NCI-H1105 (cell line): ENCODE results near the gene FRAS1.

Experiments used
- DNase-seq: peaks from one replicate; lab custom pipeline; 2025; lab: John Stamatoyannopoulos, UW

Gene FRAS1

DNA sequence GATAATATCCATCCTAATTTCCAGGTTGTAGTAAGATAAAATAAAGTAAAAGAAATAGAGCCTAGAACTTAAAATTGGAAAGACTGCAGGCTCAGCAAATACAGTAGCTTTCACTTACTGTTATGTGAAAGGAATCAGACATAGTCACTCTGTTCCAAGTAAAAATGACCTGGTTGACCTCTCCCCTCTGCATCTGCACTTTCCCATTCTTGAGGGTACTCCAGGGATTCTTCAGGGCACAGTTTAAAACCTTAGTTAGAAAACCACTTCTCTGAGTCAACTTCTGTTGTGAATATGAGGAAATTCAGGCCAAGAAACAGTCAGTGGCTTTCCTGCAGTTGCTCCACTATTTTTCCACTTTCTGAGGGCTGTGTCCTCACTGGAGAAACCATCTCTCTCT, 42.9 kb downstream of the FRAS1 start:
- DNase-seq = no peak

DNA sequence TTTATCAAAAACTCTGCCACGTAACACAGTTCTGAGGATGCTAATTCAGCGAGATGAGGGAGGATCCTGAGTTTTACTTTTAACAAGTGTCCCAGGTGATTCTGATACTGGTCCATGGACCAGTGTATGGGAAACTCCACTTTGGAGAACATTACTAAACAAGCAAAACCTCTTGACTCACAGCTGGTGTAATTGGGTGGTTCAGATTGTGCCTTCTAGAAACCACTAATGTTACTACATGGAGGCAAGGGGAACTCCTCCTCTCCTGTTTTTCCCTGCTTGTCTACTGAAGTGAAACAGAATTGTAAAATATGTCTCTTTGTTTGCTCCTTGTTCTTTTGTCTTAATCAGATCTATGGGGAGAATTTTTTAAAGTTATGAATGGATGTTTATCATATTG, 62.6 kb downstream of the FRAS1 start:
- DNase-seq = no peak

DNA sequence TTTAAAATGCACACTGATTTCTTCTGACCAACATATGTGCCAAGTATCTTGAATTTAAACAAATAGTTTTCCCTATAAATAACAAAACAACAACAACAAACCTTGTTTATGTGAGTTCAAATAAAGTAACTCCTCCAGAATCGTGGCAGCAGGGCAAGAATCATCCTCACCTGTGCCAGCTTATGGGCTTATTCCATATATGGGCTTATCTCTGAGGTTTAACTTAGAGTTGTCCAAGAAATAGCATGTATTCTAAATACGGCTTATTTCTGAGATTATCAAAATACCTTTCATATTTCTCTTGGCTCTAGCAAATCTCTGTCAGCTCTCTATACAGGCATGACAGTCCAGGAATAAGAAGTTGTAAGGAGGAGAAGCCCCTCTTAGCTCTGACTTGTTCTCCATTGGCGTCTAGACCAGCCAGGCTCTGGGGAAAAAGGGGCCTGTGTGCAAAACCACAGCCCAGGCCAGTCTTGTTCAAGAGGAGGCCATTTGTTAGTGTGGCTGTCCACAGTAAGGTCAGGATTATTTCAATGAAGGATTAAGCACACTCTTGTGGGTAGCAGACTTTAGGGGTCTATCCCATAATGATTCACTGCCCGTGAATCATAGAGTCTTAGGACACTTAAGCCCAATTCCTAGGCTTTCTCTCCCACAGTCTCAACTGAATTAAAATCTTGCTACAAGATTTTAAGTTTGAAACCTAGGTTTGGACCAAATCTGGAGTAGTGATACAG, 63.2 kb downstream of the FRAS1 start:
- DNase-seq = no peak

DNA sequence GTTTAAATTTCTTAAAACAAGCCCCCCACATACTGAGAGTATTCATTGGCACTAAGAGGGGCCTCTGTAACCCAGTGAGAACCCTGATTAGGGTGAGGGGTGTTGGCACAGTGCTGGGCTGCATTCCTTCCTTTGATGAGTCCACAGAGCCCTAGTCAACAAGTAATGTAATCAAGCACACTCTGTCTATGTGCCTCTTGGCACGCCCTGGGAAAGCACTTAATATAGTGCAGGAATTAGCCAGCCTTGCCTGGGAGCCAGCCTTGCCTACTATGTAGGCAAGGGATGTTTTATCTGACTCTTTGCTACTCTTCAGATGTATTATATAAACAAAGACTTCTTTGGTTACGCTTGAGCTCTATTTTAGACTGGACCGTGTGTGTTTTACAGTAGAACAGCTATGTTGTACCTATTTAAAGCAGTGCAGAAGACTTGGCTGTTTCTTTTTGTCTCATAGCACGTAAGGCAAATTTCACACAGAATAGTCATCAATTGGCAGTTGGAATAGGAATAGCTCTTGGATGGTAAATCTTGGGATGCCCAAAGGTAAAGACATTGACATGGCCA, 64.3 kb downstream of the FRAS1 start:
- DNase-seq = no peak

DNA sequence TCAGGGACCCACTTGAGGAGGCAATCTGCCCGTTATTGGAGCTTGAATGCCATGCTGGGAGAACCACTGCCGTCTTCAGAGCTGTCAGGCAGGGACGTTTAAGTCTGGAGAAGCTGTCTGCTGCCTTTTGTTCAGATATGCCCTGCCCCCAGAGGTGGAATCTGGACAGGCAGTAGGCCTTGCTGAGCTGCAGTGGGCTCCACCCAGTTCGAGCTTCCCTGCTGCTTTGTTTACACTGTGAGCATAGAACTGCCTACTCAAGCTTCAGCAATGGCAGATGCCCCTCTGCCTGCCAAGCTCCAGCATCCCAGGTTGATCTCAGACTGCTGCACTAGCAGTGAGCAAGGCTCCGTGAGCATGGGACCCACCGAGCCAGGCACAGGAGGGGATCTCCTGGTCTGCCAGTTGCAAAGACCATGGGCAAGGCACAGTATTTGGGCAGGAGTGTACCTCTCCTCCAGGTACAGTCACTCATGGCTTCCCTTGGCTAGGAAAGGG, 68.8 kb downstream of the FRAS1 start:
- DNase-seq = peak; percentile 16

DNA sequence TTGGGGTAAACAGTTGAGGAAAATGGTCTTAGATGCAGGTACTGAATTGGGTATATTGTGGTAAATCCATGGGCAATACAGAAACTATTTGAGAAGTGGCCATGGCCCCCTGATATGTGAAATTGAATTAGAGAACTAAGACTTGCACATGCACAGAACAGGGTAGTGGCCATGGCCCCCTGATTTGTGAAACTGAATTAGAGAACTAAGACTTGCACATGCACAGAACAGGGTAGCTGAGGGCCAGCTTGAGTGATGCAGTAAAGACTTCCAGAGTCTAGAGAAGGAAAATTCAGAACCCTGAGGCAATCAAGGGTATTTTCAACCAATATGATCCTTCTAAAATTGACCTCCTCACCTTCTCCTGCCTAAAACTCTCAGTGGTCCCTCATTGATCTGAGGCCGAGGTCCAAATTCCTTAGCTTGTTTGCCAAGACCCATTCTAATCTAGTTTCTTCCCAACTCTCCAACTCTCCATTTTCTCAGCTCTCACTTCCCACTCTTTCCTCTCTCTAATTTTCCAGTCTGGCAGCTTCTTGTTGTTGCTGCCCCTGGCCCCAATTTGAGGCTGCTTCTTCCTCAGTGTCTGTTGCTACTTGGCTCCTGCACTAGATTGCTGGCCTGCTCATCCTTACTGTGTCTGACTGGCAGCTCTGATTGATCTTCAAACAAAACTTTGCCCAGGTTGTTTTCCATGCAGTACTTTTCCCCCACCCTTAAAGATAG, 72.4 kb downstream of the FRAS1 start:
- DNase-seq = no peak

DNA sequence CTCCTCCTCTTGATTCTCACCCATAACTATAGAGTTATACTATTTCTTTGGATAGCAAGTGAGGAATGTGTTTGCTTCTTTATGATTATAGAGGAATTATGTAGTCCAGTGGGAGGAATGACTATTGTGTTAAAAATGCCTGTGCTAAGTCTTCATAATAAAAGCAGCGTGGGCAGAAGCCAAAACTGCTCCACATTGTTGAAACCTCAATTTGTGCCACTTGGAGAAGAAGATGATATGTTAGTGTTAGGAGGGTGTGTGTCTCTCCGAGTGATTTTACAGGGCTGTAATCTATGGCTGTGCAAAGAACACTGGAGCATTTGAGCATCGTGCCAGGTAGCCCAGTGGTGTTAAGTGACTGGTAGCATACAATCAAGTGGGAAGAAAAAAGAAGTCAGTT, 74.3 kb downstream of the FRAS1 start:
- no peak for DNase-seq

DNA sequence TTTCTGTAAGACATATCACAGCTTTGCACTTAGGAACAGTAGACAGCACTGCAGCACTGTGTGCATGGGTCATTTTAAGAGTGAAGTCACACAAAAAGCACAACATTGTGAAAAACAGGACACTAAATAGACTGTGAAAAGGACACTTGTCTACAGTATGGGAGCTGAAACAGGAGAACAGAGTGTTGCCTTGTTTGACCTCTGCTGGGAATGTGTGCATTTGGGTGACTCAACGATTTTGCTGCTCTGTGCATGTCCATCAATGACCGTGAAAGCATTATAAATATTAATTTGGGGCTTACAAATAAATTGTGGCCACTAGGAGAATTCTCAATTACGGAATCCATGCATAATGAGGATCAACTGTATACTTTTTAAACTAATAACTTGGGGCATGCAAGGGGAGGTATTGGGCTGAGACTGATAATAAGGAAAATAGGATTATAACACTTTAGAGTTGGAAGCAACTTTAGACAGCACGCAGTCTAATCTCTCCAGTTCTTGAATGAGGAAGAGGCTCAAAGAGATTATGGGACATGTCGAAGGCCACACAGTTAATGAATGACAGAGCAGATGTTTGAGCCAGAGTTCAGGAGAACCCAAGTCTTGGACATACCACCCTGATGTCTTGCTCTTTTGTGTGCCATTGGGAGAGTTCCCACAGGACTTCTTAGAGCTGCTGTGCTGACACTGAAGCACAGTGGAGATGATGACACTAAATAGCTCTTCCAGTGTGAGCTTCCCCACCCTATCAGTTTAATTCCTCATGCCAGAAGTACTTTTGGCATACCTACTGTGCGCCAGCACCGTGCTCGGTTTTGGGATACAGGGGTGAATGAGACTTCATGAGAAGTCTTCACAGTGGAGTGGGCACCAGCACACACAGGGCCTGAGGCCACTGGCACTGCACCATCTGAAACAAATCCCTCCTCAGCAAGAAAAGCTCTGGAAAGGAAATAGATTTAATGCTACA, 79.3 kb downstream of the FRAS1 start:
- no peak for DNase-seq

DNA sequence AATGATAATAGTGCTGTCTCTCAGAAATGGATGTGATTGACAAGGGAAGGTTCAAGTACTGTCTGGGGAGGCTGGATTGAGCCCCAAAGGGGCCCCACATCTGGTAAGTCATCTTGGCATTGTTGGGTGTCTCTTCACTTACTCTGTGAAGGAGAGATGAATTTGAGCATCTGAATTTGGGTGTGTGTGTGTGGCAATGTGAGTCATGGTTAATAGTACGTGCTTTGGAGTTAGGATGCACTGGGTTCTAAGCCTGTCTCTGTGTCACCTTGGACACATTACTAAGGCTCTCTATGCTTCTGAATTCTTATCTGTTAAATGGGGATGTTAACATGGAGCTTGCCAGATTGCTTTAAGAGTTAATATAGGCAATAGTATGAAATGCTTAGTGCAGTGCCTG, 80.4 kb downstream of the FRAS1 start:
- DNase-seq = no peak

DNA sequence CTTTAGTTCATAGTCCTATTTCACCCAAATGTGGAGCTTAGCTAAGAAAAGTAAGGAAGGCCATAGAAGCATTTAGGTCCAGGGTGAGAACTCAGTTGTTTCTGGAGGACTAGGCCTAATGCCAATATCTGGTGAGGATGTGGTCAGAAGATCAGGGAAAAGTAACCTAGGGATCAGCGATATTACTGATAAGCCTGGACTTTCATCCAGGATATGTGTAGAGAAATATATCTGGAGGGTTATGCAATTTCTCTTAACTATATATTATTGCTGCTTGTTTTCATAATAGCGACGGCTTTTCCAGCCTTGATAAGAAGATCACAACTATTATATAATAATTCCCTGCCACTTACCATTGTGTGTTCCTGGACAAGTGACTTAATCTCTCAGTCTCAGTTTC, 81.1 kb downstream of the FRAS1 start:
- DNase-seq = no peak

DNA sequence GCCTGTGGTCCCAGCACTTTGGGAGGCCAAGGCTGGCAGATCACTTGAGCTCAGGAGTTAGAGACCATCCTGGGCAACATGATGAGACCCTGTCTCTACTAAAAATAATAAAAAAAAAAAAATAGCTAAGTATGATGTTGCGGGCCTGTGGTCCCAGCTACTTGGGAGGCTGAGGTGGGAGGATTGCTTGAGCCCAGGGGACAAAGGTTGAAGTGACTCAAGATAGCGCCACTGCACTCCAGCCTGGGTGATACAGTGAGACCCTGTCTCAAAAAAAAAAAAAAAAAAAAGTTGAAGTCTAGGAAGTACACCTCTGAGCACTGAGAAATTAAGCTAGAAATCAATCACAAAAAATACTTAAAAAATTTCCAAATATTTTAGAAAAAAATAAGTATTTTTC, 86.5 kb downstream of the FRAS1 start:
- no peak for DNase-seq

DNA sequence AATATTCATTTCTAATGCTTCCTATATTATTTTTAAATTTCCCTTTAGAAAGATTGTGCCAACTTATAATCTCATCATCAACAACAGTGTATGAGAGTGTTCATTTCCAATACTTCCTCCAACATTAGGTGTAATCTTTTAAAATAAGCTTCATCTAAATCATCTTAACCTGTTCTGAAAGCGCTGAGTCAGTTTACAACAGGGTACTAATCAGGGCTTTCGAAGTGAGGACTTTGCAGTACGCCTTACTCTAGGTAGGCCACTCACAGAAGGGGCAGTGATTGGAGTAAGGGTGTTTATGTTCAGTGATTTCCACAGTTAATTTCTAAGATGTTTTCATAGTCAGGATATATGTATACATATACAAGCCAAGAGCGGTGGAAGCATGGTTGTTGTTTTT, 87.9 kb downstream of the FRAS1 start:
- no peak for DNase-seq

DNA sequence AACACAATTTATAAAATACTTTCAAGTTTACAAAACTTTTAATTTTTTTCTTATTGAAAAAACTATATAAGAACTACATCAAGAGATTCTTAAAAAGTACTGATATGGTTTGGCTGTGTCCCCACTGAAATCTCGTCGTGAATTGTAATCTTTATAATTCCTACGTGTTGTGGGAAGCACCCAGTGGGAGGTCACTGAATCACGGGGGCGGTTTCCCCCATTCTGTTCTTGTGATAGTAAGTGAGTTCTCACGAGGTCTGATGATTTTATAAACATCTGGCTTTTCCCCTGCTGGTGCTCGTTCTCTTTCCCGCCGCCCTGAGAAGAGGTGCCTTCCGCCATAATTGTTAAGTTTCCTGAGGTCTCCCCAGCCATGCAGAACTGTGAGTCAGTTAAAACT, 88.5 kb downstream of the FRAS1 start:
- no peak for DNase-seq

DNA sequence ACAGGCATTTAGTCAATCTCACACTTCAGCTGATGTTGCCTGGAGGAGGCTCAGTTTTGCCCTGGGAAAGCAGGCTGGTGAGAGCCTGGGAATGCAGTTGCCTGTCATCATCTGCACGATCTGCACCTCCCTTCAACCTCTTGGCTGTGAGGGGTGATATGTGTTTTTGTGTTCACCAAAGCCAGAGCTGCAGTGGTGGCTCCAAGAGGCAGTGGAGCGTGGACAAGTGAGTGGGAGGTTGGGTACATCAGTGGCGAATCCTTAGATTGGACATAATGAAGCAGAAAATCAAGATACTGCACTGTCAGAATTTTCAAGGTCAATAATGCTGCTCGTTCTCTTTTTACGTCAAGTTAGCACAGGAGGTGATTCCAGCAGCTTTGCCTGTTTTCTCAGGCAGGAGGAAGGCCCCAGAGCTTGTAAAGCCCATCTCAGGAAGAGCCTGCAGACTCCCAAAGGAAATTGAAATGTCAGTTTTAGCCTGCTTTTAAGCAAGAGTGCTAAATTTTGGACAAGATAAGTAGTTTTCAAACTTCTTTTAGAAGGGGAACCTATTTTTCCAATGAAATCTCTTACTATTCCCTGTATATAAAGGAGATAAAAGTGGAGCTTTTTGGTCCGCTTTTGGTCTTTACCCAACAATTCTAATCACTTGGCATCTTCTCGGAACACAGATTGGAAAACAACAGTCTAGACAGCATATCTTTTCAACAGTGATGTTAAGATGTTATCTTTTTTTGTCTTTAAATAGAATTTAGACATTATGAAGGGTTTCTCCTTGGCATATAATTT, 92.8 kb downstream of the FRAS1 start:
- no peak for DNase-seq

DNA sequence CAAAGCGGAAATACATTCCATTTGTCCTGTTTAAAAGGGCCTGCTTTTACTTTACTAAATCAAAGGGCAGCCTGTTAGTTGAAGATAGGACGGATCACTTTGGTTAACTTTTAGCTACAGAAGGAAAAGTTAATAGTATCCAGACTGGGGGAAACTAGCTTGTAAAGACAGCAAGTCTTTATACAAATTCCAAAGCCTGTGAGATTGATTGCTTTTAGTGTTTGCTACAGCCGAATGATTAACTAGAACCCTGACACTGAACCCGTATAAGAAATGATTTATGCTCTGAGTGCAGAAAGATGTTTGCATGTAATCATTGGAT, 93.4 kb downstream of the FRAS1 start:
- DNase-seq = no peak

DNA sequence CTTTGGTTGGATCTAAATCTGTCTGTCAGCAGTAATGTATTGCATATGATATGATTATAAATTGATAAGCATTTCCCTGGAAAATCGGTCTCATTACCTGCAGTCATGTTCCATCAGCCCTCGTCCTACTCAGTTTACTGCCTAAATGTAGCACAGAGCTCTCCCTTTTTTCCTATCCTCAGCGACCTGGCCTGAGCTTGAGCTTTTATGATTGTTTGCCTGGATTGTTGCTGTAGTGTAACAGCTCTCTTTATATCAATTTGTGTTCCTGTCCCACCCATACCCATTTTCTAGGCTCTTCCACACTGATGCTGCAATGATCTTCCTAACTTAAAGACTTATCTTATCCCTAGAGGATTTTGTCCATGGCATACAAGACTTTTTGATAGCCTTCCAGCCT, 95.7 kb downstream of the FRAS1 start:
- no peak for DNase-seq

DNA sequence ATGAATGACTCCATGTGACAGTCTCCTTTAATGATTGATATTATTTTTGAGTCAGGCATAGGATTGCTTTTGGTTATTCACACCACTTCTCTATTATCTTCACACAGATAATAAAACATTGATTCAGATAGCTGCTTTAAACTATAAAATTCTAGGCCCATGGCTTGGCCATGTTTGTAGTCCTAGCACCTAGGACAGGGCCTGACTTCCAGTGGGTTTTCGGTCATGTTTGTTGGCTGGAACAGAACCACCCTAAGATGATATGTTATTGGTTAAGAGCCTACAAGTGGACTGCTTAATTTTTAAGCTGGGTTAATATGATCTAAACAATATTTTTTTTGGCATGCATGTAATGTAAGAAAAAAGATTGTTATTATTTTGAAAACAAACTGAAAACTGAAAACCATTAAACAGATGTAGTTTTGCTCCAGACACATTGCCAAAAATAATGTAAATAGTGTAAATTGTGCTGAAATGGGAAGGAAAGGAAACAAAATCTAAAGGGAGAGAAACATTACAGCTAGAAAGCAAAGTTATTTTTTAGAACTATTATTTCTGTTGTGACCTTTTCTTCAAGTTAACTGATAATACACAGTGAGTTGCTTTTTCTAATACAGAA, 98.0 kb downstream of the FRAS1 start:
- no peak for DNase-seq

DNA sequence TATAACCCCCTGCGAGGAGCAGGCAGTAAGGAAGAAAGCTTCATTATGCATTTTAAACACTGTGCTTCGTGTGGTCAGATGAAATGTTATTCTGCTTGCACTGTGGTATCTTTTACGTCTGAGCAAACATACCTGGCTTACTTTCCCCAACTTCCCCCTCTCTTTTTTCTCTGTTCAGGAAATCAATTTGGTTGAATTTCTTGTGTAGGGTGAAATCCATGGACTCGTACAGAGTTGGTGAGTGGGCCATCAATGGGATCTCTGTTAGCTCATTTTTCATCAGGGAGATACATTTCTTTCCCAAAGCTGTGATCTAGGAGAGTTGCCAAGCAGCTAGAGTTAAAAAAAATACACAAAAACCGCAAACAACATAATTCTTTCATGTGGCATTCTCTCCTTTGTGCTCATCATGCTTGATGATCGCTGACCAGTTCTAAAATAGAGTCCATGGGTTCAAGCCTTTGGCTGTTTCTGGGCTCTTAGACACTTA, 98.5 kb downstream of the FRAS1 start:
- DNase-seq = no peak

DNA sequence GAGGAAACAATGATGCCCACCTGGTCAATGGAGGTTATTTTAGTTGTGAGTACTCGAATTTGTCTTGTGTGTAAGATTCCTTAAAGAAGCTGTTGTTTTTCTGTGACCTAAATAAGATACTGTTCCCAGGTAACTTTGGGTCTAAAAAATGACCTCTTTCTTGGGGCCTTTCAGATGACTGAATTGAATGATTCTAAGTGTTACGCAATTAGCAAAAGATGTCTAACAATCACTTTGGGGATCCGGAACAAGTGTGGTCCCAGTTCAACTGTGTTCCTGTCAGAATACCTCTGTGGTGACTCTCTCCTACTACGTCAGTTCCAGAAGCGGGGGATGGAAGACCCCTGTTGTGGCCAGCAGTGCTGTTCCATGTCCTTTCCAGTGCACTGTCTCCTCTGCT, 99.4 kb downstream of the FRAS1 start:
- no peak for DNase-seq

DNA sequence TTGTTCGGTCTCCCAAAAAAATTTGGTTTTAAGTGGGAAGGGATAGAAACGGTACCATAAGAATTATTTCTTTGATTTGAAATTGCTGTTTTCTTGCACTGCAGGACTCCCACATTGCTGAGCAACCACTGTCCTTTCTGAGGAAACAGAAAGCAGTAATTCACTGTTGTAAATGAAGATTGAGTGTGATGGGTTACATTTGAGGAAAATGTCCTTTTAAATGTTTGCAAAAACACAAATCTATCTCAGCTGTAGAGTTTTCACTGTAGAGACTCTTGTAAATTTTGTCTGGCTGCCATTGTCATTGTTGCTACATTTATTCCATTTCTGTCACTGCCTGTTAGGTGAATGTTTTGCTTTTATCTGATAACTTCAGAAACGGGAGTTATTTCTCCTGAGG, 105.2 kb downstream of the FRAS1 start:
- DNase-seq = no peak

DNA sequence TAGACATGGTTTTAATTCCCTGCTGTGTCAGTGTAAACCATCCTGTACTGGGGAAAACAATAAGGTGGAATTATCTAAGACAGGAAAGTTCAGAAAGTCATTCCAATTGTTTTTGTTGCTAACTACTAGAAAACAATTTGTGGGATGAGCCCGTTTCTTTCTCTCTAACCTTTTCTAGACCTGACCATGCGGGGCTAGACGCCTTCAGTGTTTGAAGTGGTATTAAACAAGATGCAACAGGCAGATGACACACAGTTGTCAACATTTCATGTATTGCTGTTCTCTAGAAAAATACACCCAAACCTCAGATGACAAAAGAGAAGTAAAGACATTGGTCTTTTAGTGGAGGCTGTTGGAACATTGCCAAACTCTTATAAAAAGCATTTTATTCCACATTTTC, 105.7 kb downstream of the FRAS1 start:
- DNase-seq = no peak
